H1 (cell line): Measurements from ENCODE around the gene SIX6. TPM values are rescaled to one million over a fixed set of nuclear protein-coding genes. Genes with fewer than 3 reads are reported as not detected.

ENCODE experiments used
- CTCF ChIA-PET: fragments of 300-600 bp; sonication (Branson Sonifier 250); formaldehyde crosslinking; loops from one replicate; lab custom pipeline; 2021; ENCODE audit not compliant: partially characterized antibody; lab: Charles Lee
- POLR2A ChIA-PET: fragments of 300-600 bp; sonication (Branson Sonifier 250); formaldehyde crosslinking; loops from one replicate; lab custom pipeline; 2021; ENCODE audit warnings: inconsistent platforms; ENCODE audit not compliant: partially characterized antibody; lab: Charles Lee
- DNase-seq, 2 experiments: peaks; one replicate each; pipeline versions ENCODE4 v3.0.0 to v3.0.0-alpha.2; 2010 to 2022; ENCODE audit warnings: low spot score in 2 of 2, low read depth in 1 of 2, mixed read lengths in 1 of 2
- FAIRE-seq: peaks from 2 replicates; lab custom pipeline; 2011; peaks lifted over from hg19 to GRCh38; lab: Jason Lieb, UNC
- H2AFZ ChIP-seq: 2 replicates; pipeline ENCODE4 v1.8.1; 2012; ENCODE audit warnings: low read length, inconsistent platforms
- H2AK5ac ChIP-seq: 2 replicates; pipeline ENCODE4 v1.6.1; 2013; ENCODE audit warnings: low read depth, low read length
- H2BK120ac ChIP-seq: replicated peaks from 2 replicates; pipeline ENCODE3; 2013; ENCODE audit warnings: low read depth, low read length, inconsistent platforms
- H2BK12ac ChIP-seq: 2 replicates; pipeline ENCODE4 v1.6.1; 2013; ENCODE audit warnings: low read depth, low read length
- H2BK15ac ChIP-seq: 2 replicates; pipeline ENCODE4 v1.6.1; 2013; ENCODE audit warnings: low read length
- H2BK20ac ChIP-seq: 2 replicates; pipeline ENCODE4 v1.6.1; 2013; ENCODE audit warnings: low read length
- H2BK5ac ChIP-seq: 2 replicates; pipeline ENCODE4 v1.6.1; 2013; ENCODE audit warnings: low read depth, low read length
- H3K14ac ChIP-seq: 2 replicates; pipeline ENCODE4 v1.6.1; 2013; ENCODE audit warnings: inconsistent platforms; ENCODE audit not compliant: insufficient read length
- H3K18ac ChIP-seq: 2 replicates; pipeline ENCODE4 v1.6.1; 2013; ENCODE audit warnings: low read length; ENCODE audit errors: extremely low read depth
- H3K23ac ChIP-seq: 2 replicates; pipeline ENCODE4 v1.6.1; 2013; ENCODE audit warnings: inconsistent platforms; ENCODE audit not compliant: insufficient read length
- H3K23me2 ChIP-seq: 2 replicates; pipeline ENCODE4 v1.6.1; 2013; ENCODE audit warnings: low read depth, low read length
- H3K27ac ChIP-seq: 2 replicates; pipeline ENCODE4 v1.6.1; 2011; ENCODE audit warnings: low read depth, low read length, inconsistent platforms
- H3K27me3 ChIP-seq, 4 experiments: replicated peaks in 1 of 4; 1 replicate in 1 of 4; 2 replicates in 3 of 4; pipeline versions ENCODE4 v1.6.1 to v1.8.1; 2011 to 2013; ENCODE audit warnings: low read length in 3 of 4, mild to moderate bottlenecking in 3 of 4, inconsistent platforms in 2 of 4, mixed read lengths in 2 of 4, moderate library complexity in 1 of 4; ENCODE audit not compliant: control insufficient read depth in 3 of 4, insufficient read depth in 3 of 4; ENCODE audit errors: extremely low read depth in 1 of 4
- H3K36me3 ChIP-seq, 4 experiments: 2 replicates each; pipeline versions ENCODE4 v1.6.1 to v1.8.1; 2011 to 2013; ENCODE audit warnings: mild to moderate bottlenecking in 4 of 4, low read length in 3 of 4, moderate library complexity in 2 of 4, control low read depth in 1 of 4, inconsistent platforms in 1 of 4; ENCODE audit not compliant: insufficient read depth in 4 of 4, control insufficient read depth in 2 of 4
- H3K4ac ChIP-seq: replicated peaks from 2 replicates; pipeline ENCODE3; 2013; ENCODE audit warnings: low read length, low read depth, mixed read lengths, inconsistent platforms; ENCODE audit not compliant: insufficient read length
- H3K4me1 ChIP-seq, 4 experiments: replicated peaks in 1 of 4; 1 replicate in 1 of 4; 2 replicates in 3 of 4; pipeline versions ENCODE4 v1.6.1 to v1.8.1; 2011 to 2013; ENCODE audit warnings: low read length in 3 of 4, inconsistent platforms in 2 of 4, mixed read lengths in 1 of 4; ENCODE audit not compliant: insufficient read depth in 4 of 4, control insufficient read depth in 3 of 4
- H3K4me2 ChIP-seq, 2 experiments: 2 replicates each; pipeline versions ENCODE4 v1.6.1 to v1.8.1; 2011 to 2013; ENCODE audit warnings: low read depth in 2 of 2, low read length in 2 of 2, control low read depth in 1 of 2, inconsistent platforms in 1 of 2, mild to moderate bottlenecking in 1 of 2; ENCODE audit not compliant: insufficient read depth in 1 of 2
- H3K4me3 ChIP-seq, 4 experiments: fragments of 200-600, 300-600 bp in 1 of 4; sonication (generic), shearing (Covaris generic), sonication (Bioruptor Twin) in 1 of 4; 2 replicates each; pipeline versions ENCODE4 v1.5.1 to v1.8.1; 2011 to 2016; ENCODE audit warnings: low read length in 4 of 4, low read depth in 3 of 4, control low read depth in 2 of 4, inconsistent platforms in 2 of 4, mild to moderate bottlenecking in 2 of 4, mixed read lengths in 1 of 4, moderate library complexity in 1 of 4; ENCODE audit not compliant: insufficient read depth in 2 of 4; ENCODE audit errors: extremely low read depth in 1 of 4
- H3K56ac ChIP-seq: replicated peaks from 2 replicates; pipeline ENCODE3; 2013; ENCODE audit warnings: low read depth, mild to moderate bottlenecking, mixed read lengths, low read length, inconsistent platforms; ENCODE audit not compliant: insufficient read length
- H3K79me1 ChIP-seq: 2 replicates; pipeline ENCODE4 v1.6.1; 2013; ENCODE audit warnings: low read depth, low read length, control low read depth
- H3K79me2 ChIP-seq, 2 experiments: 2 replicates each; pipeline versions ENCODE4 v1.6.1 to v1.8.1; 2012 to 2013; ENCODE audit warnings: low read length in 2 of 2, mild to moderate bottlenecking in 2 of 2, inconsistent platforms in 1 of 2; ENCODE audit not compliant: insufficient read depth in 2 of 2, control insufficient read depth in 1 of 2
- H3K9ac ChIP-seq, 4 experiments: replicated peaks in 1 of 4; 1 replicate in 1 of 4; 2 replicates in 3 of 4; pipeline versions ENCODE4 v1.6.1 to v1.8.1; 2011 to 2013; ENCODE audit warnings: low read depth in 3 of 4, low read length in 3 of 4, control low read depth in 2 of 4, mild to moderate bottlenecking in 2 of 4, moderate library complexity in 2 of 4, inconsistent platforms in 1 of 4; ENCODE audit errors: extremely low read depth in 1 of 4
- H3K9me3 ChIP-seq, 2 experiments: 2 replicates each; pipeline versions ENCODE4 v1.6.1 to v1.8.1; 2012 to 2013; ENCODE audit warnings: mild to moderate bottlenecking in 2 of 2, moderate library complexity in 2 of 2, control low read depth in 1 of 2, inconsistent platforms in 1 of 2, low read depth in 1 of 2, low read length in 1 of 2, mixed read lengths in 1 of 2; ENCODE audit not compliant: insufficient read depth in 2 of 2
- H4K20me1 ChIP-seq, 2 experiments: replicated peaks in 1 of 2; 2 replicates each; pipeline versions ENCODE3 to v1.8.1; 2011 to 2013; ENCODE audit warnings: inconsistent platforms in 2 of 2, low read length in 2 of 2, mild to moderate bottlenecking in 1 of 2; ENCODE audit not compliant: insufficient read depth in 2 of 2, control insufficient read depth in 1 of 2
- H4K5ac ChIP-seq: 2 replicates; pipeline ENCODE4 v1.6.1; 2013; ENCODE audit warnings: low read length, low read depth, mixed read lengths, inconsistent platforms; ENCODE audit not compliant: insufficient read length
- H4K8ac ChIP-seq: 2 replicates; pipeline ENCODE4 v1.8.0; 2013; ENCODE audit warnings: mild to moderate bottlenecking, moderate library complexity, low read length, inconsistent platforms; ENCODE audit not compliant: insufficient read depth; ENCODE audit errors: extremely low read depth
- H4K91ac ChIP-seq: replicated peaks from 2 replicates; pipeline ENCODE3; 2013; ENCODE audit warnings: low read length, mixed read lengths, inconsistent platforms; ENCODE audit not compliant: insufficient read length
- BRCA1 ChIP-seq: IDR thresholded peaks from 2 replicates; pipeline ENCODE4 v1.6.1; 2012; ENCODE audit warnings: low read depth, low read length, improper control_type of control experiment
- CEBPB ChIP-seq: IDR thresholded peaks from 2 replicates; pipeline ENCODE4 v1.6.1; 2012; ENCODE audit warnings: low read depth, low read length
- FOSL1 ChIP-seq: IDR thresholded peaks from 2 replicates; pipeline ENCODE4 v1.6.1; 2011; ENCODE audit warnings: mild to moderate bottlenecking, low read depth, low read length, moderate library complexity; ENCODE audit not compliant: insufficient read depth
- JUND ChIP-seq: IDR thresholded peaks from 2 replicates; pipeline ENCODE4 v1.6.1; 2011; ENCODE audit warnings: mild to moderate bottlenecking, improper control_type of control experiment, low read length
- KDM5A ChIP-seq: fragments of 200-600 bp; IDR thresholded peaks from 2 replicates; pipeline ENCODE4 v1.7.1; 2012; ENCODE audit warnings: mild to moderate bottlenecking, low read length, inconsistent platforms, mixed read lengths
- POLR2A ChIP-seq, 2 experiments: IDR thresholded peaks; 1 replicate in 1 of 2; 2 replicates in 1 of 2; pipeline ENCODE4 v1.6.1; 2011; ENCODE audit warnings: low read depth in 2 of 2, low read length in 2 of 2, mild to moderate bottlenecking in 2 of 2; ENCODE audit errors: control extremely low read depth in 1 of 2
- POU5F1 ChIP-seq: IDR thresholded peaks from 2 replicates; pipeline ENCODE4 v1.6.1; 2011; ENCODE audit warnings: low read depth, mild to moderate bottlenecking, low read length, moderate library complexity
- RAD21 ChIP-seq, 2 experiments: IDR thresholded peaks in 1 of 2; conservative IDR thresholded peaks in 1 of 2; 2 replicates each; pipeline ENCODE4 v1.6.1; 2011; ENCODE audit warnings: low read depth in 2 of 2, low read length in 2 of 2, improper control_type of control experiment in 1 of 2, inconsistent platforms in 1 of 2, mild to moderate bottlenecking in 1 of 2, moderate library complexity in 1 of 2
- RBBP5 ChIP-seq: IDR thresholded peaks from 2 replicates; pipeline ENCODE4 v1.7.1; 2012; ENCODE audit warnings: low read depth, mild to moderate bottlenecking, inconsistent platforms, low read length, moderate library complexity, borderline replicate concordance
- RFX5 ChIP-seq: IDR thresholded peaks from 2 replicates; pipeline ENCODE4 v1.6.1; 2011; ENCODE audit warnings: low read depth, low read length, improper control_type of control experiment, borderline replicate concordance
- SIRT6 ChIP-seq: IDR thresholded peaks from one replicate; pipeline ENCODE4 v1.7.1; 2012; ENCODE audit warnings: low read length, inconsistent platforms
- SP2 ChIP-seq: IDR thresholded peaks from 2 replicates; pipeline ENCODE4 v1.6.1; 2012; ENCODE audit warnings: mild to moderate bottlenecking, low read length, inconsistent platforms
- SP4 ChIP-seq: IDR thresholded peaks from 2 replicates; pipeline ENCODE4 v1.6.1; 2012; ENCODE audit warnings: low read length, inconsistent platforms
- TCF12 ChIP-seq: IDR thresholded peaks from 2 replicates; pipeline ENCODE4 v1.6.1; 2011; ENCODE audit warnings: low read depth, mild to moderate bottlenecking, low read length
- WGBS, 2 experiments: shearing (Covaris generic) in 1 of 2; methylation state at CpG; one replicate each; pipeline versions ENCODE4 v1.1.6 to v1.1.7; 2013 to 2015; ENCODE audit warnings: low lambda C conversion rate in 2 of 2, mixed read lengths in 2 of 2, inconsistent platforms in 1 of 2, low coverage in 1 of 2, missing lambda C conversion rate in 1 of 2; ENCODE audit not compliant: insufficient replicate concordance in 2 of 2, insufficient coverage in 1 of 2, insufficient read length in 1 of 2; ENCODE audit errors: extremely low coverage in 1 of 2, missing lambda C conversion rate in 1 of 2; 5-methylcytosine and 5-hydroxymethylcytosine counted together
- polyA plus RNA-seq, 7 experiments: library from polyadenylated mRNA; depleted of rRNA in 3 of 7; stranded (reverse) in 5 of 7; unstranded in 2 of 7; fragments of >200 nt in 5 of 7; fragments of 200-250 nt in 2 of 7; gene quantifications; 1 replicate in 5 of 7; 2 replicates in 1 of 7; 4 replicates in 1 of 7; pipeline versions ENCODE4 v1.2.1 to v1.2.3, GENCODE V29; 2011 to 2013; ENCODE audit warnings: missing spikeins in 2 of 7, mixed read lengths in 2 of 7
- total RNA-seq: library from RNA; stranded (reverse); fragmentation: NEBNext Ultra II Directional; extraction: Animal tissue kit (Norgen Biotek cat#: 25700); gene quantifications from 2 replicates; pipeline ENCODE4 v1.2.1, GENCODE V29; 2021

The SIX6 gene
- total and polyA plus RNA-seq, 2 of the 8 experiments (the other 6 are each of a cell fraction or from before 2014, with no cell fraction given): 0.03 TPM; not detected in 1

DNA sequence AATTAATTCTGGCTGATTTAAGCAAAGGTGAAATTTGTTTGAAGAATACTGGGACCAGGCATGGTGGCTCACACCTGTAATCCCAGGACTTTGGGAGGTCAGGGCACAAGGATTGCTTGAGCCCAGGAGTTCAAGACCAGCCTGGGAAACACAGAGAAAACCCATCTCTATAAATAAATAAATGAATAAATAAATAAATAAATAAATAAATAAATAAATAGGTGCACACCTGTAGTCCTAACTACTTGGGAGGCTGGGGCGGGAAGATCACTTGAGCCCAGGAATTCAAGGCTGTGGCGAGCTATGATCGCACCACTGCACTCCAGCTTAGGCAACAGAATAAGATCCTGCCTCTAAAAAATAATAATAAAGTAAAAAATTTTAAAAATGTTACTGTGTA lies 18.7 kb upstream of the SIX6 start:
- no peak overlapping the region for H3K14ac ChIP-seq
- H4K8ac ChIP-seq: no peak overlapping the region
- POLR2A ChIA-PET: no interaction called here
- H3K4me2 ChIP-seq: no peak overlapping the region
- no peak overlapping the region for H2BK5ac ChIP-seq
- H3K23ac ChIP-seq: no peak overlapping the region
- H3K4me3 ChIP-seq: no peak overlapping the region
- H2BK120ac ChIP-seq: no peak overlapping the region
- peaks cover 1% of the 10 kb centered on the region for H3K23me2 ChIP-seq
- H3K79me2 ChIP-seq: no peaks in the 10 kb centered on the region
- no peak overlapping the region for H3K18ac ChIP-seq
- no peaks in the 10 kb centered on the region for H3K4me1 ChIP-seq
- no peak overlapping the region for H2BK15ac ChIP-seq
- peaks cover 0 to 21% (median 11%) of the 10 kb centered on the region in 4 experiments; a peak in 6 of 7 replicates for H3K27me3 ChIP-seq
- no peak overlapping the region for H4K5ac ChIP-seq
- H3K9me3 ChIP-seq: no peaks in the 10 kb centered on the region
- CTCF ChIA-PET: interaction anchor here (3.0 to 4.2 kb wide), 2 partner anchors 140 to 158 kb away, joined by 11 to 14 read pairs; no protein-coding TSS in a partner anchor
- H2BK12ac ChIP-seq: no peak overlapping the region
- DNase-seq: no peak
- H3K9ac ChIP-seq: peak overlapping the region in 1 of 4 experiments; percentile 34; a peak in 1 of 7 replicates
- no peaks in the 10 kb centered on the region for H3K79me1 ChIP-seq
- 80% methylated on average over 3 of the region's 3 CpGs; no CpG with 5 or more reads in 1 of the 2 experiments for WGBS, 2 experiments
- FAIRE-seq: no peak
- no peak for TF ChIP-seq RFX5
- no peak for TF ChIP-seq SP4
- TF ChIP-seq BRCA1: no peak
- TF ChIP-seq CEBPB: no peak
- no peak for TF ChIP-seq FOSL1
- TF ChIP-seq RAD21 (IDR thresholded peaks at IDR 0.05 in 1 of 2, conservative IDR thresholded peaks at IDR 0.05 in 1 of 2; ENCODE audit: low read depth in 2 of 2, low read length in 2 of 2): no peak
- TF ChIP-seq SIRT6: no peak
- no peak for TF ChIP-seq POLR2A (IDR thresholded peaks at IDR 0.05; ENCODE audit: control extremely low read depth in 1 of 2, low read depth in 2 of 2, low read length in 2 of 2)
- TF ChIP-seq JUND: no peak
- no peak for TF ChIP-seq TCF12
- TF ChIP-seq RBBP5: no peak
- TF ChIP-seq POU5F1: no peak
- no peak for TF ChIP-seq SP2
- no peak for TF ChIP-seq KDM5A
- H4K20me1 ChIP-seq: no peaks in the 10 kb centered on the region
- no peak overlapping the region for H2AFZ ChIP-seq
- no peak overlapping the region for H3K4ac ChIP-seq
- no peaks in the 10 kb centered on the region for H3K36me3 ChIP-seq
- H4K91ac ChIP-seq: no peak overlapping the region
- H3K27ac ChIP-seq: no peak overlapping the region
- no peak overlapping the region for H2BK20ac ChIP-seq
- H2AK5ac ChIP-seq: no peak overlapping the region
- no peak overlapping the region for H3K56ac ChIP-seq
